ENCODE measurements around the gene CCNJ.

DNA sequence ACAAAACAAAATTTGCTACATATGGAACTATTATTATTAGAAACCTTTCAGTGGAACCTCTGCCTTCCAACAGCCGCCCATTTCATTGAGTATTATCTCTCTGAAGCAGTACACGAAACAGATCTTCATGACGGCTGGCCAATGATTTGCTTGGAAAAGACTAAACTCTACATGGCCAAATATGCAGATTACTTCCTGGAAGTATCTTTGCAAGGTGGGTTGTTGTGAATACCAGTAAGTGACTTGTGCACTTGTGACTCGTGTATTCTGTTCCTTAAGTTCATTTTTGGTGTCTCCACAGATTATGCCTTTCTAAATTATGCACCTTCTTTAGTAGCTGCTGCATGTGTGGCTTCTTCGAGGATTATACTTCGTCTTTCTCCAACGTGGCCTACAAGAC is 13.4 kb downstream of the CCNJ start:
- no peak for TF ChIP-seq EZH2phosphoT487 (IDR thresholded peaks at IDR 0.05; ENCODE audit: low read depth)
- TF ChIP-seq CTCF (IDR thresholded peaks at IDR 0.05; ENCODE audit: low read depth, low read length): no peak

Measured in OCI-LY3 (cell line).